Activated T-cell treated with anti-CD3 and anti-CD28 coated beads, Interleukin-2, amount 50 U/mL, for 48 hours (primary cell): ENCODE measurements around the gene CAMTA1.

ENCODE experiments used
- DNase-seq, 2 experiments: peaks; one replicate each; pipeline ENCODE4 v3.0.0-alpha.2; 2020

CAMTA1 gene

GRCh38 chr1:6852136-6852890 lies 67.1 kb downstream of the CAMTA1 start:
- DNase-seq, result no peak

DNA sequence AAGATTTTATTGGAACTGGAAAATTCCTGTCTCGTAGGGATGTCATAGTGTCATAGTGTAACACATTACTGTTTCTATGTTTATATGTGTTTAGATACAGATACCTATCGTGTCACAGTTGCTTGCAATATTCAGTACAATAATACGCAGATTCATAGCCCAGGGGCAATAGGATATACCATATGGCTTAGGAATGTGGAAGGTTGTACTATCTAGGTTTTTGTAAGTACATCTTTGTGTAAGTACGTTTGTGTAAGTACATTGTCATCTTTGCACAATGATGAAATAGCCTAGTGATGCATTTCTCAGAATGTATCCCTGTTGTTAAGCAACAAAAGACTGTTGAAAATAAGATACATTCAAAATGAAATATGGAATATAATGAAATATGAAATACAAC lies 68.9 kb downstream of the CAMTA1 start:
- DNase-seq, result no peak

DNA sequence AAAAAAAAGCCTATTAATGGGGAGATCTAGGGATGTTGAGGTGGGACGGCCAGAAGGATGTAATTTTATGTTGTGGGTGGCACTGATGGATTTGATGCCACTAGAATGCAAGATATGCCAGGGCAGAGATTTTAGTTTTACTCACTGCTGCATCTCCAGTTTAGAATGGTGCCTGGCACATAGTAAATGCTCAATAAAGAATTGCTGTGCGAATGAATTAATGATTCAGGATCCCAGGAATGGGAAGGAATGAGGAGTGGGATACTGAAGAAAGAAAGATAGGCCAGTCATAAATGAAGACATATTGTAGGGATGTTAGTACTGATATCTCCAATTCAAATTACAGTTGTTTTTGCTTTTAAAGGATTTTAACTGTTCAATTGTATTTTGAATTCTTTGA lies 72.6 kb downstream of the CAMTA1 start:
- DNase-seq, result no peak

- DNase-seq, result no peak
Observed at GRCh38 chr1:6858596-6858995, 73.3 kb downstream of the CAMTA1 start.

GRCh38 chr1:6859415-6860343 lies 74.4 kb downstream of the CAMTA1 start:
- DNase-seq, result no peak

GRCh38 chr1:6860401-6860800 lies 75.1 kb downstream of the CAMTA1 start:
- DNase-seq, result no peak

DNA sequence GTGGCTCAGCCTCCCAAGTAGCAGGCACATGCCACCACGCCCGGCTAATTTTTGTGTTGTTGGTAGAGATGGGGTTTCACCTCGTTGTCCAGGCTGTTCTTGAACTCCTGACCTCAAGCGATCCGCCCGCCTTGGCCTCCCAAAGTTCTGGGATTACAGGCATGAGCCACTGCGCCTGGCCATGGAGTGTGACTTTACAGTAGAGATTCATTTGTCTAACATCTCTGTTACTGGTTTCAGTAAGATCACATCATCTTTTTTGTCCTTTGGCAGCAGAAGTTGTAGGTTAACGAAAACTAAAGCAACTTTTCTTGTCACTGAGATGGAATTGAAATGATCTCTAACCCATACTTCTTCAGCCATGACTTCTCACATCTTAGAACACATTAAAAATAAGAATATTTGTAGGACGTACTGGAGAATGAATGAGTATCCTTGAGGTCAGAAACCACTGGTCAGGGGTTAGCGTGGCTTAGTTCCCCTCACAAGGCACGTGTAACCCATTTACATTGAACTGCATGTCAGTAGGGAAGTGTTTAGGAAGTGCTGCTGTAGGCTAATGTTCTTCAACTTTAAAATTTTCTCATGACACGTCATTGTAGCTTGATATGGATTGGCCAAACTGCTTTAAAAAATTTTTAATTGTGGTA lies 75.9 kb downstream of the CAMTA1 start:
- DNase-seq, result no peak

DNA sequence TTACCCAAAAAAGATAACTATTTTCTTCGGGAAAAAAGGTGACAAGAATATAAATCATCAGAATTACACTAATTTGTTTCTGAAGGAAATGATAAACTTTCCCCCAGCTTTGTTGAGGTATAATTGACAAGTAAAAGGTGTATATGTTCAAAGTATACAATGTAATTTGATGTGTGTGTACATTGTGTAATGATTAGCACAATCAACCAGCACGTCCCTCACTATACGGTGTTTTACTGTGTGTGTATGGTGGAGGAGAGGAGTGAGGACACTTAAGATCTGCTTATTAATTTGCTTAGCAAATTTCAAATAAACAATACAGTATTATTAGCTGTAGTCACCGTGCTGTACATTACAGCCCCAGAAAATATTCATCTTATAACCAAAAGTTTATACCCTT lies 77.7 kb downstream of the CAMTA1 start:
- no peak for DNase-seq

GRCh38 chr1:6864166-6864565 lies 78.9 kb downstream of the CAMTA1 start:
- DNase-seq, result no peak

DNA sequence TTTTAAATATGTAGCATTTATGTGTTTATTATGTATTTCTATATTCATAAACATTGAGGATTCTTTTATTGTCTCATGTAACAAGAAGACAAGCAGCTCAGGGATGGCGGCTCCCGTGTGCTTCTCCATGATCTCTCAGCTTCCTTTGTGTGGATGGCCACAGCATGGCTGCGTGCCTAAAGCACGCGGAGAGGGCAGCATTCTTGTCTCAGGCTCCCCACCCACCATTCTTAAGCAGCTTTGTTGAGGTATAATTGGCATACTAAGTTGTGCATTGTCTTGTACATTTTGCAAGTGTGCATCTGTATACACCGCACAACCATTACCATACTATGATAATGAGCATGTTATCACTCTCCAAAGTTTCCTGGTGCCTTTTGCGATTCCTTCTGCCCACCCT lies 81.6 kb downstream of the CAMTA1 start:
- DNase-seq, result no peak

- no peak for DNase-seq
Observed at GRCh38 chr1:6867321-6867720, 82.1 kb downstream of the CAMTA1 start.

DNA sequence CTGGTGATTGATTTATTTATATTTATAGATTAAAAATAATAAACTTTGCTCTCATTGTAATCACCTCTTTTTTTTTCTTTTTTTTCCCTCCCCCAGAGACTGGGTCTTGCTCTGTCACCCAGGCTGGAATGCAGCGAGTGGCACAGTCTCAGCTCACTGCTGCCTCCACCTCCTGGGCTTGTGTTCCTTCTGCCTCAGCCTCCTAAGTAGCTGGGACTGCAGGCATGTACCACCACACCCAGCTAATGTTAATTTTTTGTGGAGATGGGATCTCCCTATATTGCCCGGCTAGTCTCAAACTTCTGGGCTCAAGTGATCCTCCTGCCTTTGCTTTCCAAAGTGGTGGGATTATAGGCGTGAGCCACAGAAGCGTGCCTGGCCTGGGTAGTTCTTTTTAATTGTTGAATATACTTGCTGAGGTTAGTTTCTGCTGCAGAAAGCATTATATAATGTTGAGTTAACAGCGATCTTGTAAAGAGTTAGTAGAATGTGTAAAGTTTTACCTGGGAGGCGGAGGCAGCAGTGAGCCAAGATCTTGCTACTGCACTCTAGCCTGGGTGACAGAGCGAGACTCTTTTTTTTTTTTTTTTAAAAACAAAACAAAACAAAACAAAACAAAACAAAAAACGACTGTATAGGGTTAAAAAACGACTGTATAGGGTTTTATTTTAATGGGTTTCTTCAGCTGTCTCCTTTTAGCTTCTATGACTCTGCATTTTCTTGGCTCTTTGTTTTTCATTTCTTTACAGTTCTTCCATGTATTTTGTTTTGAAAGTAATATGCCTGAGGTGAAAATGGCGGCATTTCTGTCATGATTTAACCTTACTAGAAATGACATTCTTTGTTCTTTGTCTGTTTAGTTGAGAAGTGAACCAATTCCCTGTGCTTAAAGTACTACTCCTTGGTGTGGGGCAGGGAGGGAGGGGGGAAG lies 82.7 kb downstream of the CAMTA1 start:
- no peak for DNase-seq

- no peak for DNase-seq
Observed at GRCh38 chr1:6868660-6869380, 83.6 kb downstream of the CAMTA1 start.

DNA sequence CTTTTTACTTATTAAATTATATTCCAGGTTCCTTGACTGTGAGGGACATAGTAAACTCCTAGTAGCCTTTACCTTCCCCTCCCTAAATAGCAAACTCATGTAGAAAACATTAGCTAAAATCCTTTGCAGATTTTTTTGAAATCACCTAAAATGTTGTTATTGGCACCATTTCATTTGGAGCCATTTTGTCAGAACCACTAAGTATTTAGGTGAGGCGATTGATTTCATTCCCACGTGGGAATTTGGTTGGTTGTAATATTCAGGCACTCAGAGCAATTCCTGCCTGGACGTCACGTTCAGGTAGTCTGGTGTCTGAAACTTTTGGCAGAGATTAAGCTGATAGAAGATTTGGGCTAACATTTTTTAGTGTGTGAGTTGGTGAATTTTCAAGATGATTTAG lies 84.3 kb downstream of the CAMTA1 start:
- no peak for DNase-seq

DNA sequence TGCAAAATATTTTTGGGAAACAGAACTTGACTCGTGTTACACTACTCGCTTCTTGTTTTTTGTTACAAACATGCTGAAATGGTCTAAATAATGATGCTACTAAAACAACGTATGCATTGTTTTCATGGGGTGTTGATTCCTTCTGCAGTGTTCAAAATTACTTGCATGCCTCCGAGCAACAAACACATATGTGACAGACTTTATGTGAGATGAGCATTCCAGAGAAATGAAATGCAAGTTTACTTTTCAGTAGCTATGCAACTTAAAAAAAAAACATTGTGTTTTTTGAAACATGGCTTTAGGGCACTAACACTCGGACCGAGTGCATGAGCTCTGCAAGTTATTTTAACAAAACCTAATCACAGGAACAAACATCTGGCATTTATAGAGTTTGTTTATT lies 84.8 kb downstream of the CAMTA1 start:
- no peak for DNase-seq

DNA sequence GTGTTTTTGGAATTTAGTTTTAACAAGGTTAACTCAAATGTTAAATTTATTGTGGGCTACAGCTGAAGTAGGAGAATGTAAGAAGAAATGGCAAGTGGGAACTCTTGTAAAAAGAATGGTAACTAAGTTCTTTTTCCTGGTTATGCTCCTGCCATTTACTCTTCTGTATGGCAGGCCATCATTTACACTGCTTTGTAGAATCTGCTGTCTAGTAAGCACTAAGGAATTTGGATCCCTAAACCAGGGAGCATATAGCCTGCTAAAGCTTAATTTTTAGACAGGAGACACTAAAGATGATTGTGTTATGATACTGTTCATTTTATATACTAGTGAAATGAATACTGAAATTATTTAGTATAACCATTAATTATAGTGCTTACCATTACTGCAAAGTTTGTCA lies 85.3 kb downstream of the CAMTA1 start:
- no peak for DNase-seq

GRCh38 chr1:6871300-6871972 lies 86.2 kb downstream of the CAMTA1 start:
- DNase-seq, result no peak

GRCh38 chr1:6872573-6873261 lies 87.5 kb downstream of the CAMTA1 start:
- DNase-seq, result no peak

- DNase-seq, result no peak
Observed at GRCh38 chr1:6873298-6874015, 88.2 kb downstream of the CAMTA1 start.

DNA sequence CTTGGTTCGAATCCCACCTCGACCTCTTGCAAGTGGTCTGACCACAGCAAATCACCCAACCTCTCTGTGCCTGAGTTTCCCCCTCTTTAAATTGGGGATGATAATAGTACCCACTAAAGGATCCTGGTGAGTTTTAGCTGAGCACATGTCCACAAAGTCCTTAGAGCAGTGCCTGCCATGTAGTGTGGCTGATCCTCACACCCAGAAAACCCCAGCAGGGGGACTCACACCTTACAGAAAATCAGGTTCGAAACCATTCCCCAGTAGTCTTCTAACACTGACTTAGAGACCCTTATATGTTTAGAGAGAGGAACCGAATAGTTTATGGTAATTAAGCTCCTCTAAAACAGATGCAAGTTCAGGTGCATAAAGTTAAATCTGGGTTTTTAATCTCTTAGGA lies 89.0 kb downstream of the CAMTA1 start:
- no peak for DNase-seq
